Caco-2 (cell line): ENCODE results near the gene WNT3A. TPM values are rescaled to one million over a fixed set of nuclear protein-coding genes. Genes with fewer than 3 reads are reported as not detected.

Source experiments
- BruUV-seq: library from RNA; stranded (reverse); fragments of 400-500 nt; replicated peaks from 2 replicates; lab custom pipeline; 2021; lab: Mats Ljungman, UMichigan
- CTCF ChIA-PET: fragments of 300-600 bp; sonication (Branson Sonifier 250); formaldehyde crosslinking; loops from one replicate; lab custom pipeline; 2022; ENCODE audit warnings: antibody characterized with exemption; lab: Charles Lee
- POLR2A ChIA-PET: fragments of 300-600 bp; sonication (Branson Sonifier 250); formaldehyde crosslinking; loops from one replicate; lab custom pipeline; 2022; ENCODE audit warnings: antibody characterized with exemption; lab: Charles Lee
- DNase-seq, 2 experiments: peaks; one replicate each; pipeline versions ENCODE4 v3.0.0 to v3.0.0-alpha.2; 2020 to 2022
- H3K27me3 ChIP-seq: replicated peaks from 2 replicates; pipeline ENCODE4 v1.6.0; 2011; ENCODE audit warnings: low read length; ENCODE audit not compliant: control insufficient read depth, insufficient read depth
- H3K36me3 ChIP-seq: 2 replicates; pipeline ENCODE4 v1.5.1; 2011; ENCODE audit warnings: low read length; ENCODE audit not compliant: control insufficient read depth, insufficient read depth
- H3K4me1 ChIP-seq: fragments of 250-450 bp; sonication (Bioruptor Pico); 2 replicates; pipeline ENCODE4 v1.5.1; 2020; ENCODE audit warnings: mild to moderate bottlenecking
- H3K4me3 ChIP-seq: 2 replicates; pipeline ENCODE4 v1.5.1; 2011; ENCODE audit warnings: low read depth, mild to moderate bottlenecking, control low read depth, low read length
- H3K9me3 ChIP-seq: fragments of 250-450 bp; sonication (Bioruptor Pico); 2 replicates; pipeline ENCODE4 v1.5.1; 2020; ENCODE audit warnings: mild to moderate bottlenecking, moderate library complexity
- H3K27ac Mint-ChIP-seq: one replicate; pipeline ENCODE4 v1.8.0; 2022; ENCODE audit warnings: mixed read lengths; ENCODE audit not compliant: unreplicated experiment
- H3K27me3 Mint-ChIP-seq: one replicate; pipeline ENCODE4 v1.8.0; 2022; ENCODE audit warnings: mixed read lengths; ENCODE audit not compliant: insufficient read depth, unreplicated experiment
- H3K36me3 Mint-ChIP-seq: one replicate; pipeline ENCODE4 v1.8.0; 2022; ENCODE audit warnings: mild to moderate bottlenecking, mixed read lengths; ENCODE audit not compliant: insufficient read depth, unreplicated experiment
- H3K4me1 Mint-ChIP-seq: one replicate; pipeline ENCODE4 v1.8.0; 2022; ENCODE audit warnings: low read depth, mixed read lengths; ENCODE audit not compliant: unreplicated experiment
- H3K4me3 Mint-ChIP-seq: one replicate; pipeline ENCODE4 v1.8.0; 2022; ENCODE audit warnings: mild to moderate bottlenecking, moderate library complexity, mixed read lengths; ENCODE audit not compliant: unreplicated experiment
- H3K9me3 Mint-ChIP-seq: one replicate; pipeline ENCODE4 v1.8.0; 2022; ENCODE audit warnings: mixed read lengths; ENCODE audit not compliant: unreplicated experiment
- intact Hi-C: fragments of 100-400 bp; cut with micrococcal nuclease; formaldehyde crosslinking; loops from one replicate; pipeline ENCODE4 v1.10.0; 2022; ENCODE audit not compliant: unreplicated experiment
- total RNA-seq: library from RNA; stranded (reverse); gene quantifications from 2 replicates; pipeline ENCODE4 v1.2.3, GENCODE V29; 2022
- TF ChIP-seq, protein P1 (sequence below), 2 experiments: fragments of 200-600 bp in 1 of 2; IDR thresholded peaks; 1 replicate in 1 of 2; 2 replicates in 1 of 2; pipeline versions ENCODE4 v1.5.1 to v1.8.0; 2011 to 2022; ENCODE audit warnings: antibody characterized with exemption in 1 of 2, control low read depth in 1 of 2, inconsistent platforms in 1 of 2, low read depth in 1 of 2, low read length in 1 of 2, mild to moderate bottlenecking in 1 of 2, moderate library complexity in 1 of 2; ENCODE audit not compliant: insufficient read depth in 1 of 2, severe bottlenecking in 1 of 2, unreplicated experiment in 1 of 2

WNT3A gene
- total RNA-seq, 1 experiment from 2014 or later, result 0.09 TPM

GRCh38 chr1:228023294-228023639 lies 16.5 kb downstream of the WNT3A start:
- POLR2A ChIA-PET, result no interaction called here
- intact Hi-C loops, result no loop called here

DNA sequence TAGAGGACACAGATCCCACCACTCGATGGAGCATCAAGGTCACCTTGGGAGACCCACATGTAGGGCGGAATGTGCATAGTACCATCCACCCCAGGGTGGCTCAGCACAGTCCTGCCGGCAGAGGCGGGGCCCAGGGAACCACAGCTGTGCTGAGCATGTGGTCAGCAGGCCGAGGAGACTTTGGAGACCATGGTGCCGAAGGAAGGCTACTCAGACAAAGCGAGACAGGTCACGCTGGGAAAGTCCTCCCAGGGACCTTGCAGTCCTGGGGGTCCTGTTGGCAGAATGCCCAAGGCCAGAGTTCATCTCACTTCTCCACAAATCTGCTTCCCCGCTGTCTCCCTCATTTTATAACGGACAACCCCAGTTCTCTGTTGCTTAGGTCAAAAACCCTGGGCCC lies 22.5 kb downstream of the WNT3A start:
- Mint-ChIP-seq H3K4me3 (no peak overlapping the region), H3K9me3 (peaks cover 17% of the 10 kb centered on the region), H3K27me3 (peaks cover 2% of the 10 kb centered on the region), H3K36me3 (no peaks in the 10 kb centered on the region), H3K4me1 (no peaks in the 10 kb centered on the region), H3K27ac (no peak overlapping the region)
- intact Hi-C loops, result no loop called here
- H3K36me3 ChIP-seq, result no peaks in the 10 kb centered on the region
- no peak overlapping the region for H3K4me3 ChIP-seq
- H3K27me3 ChIP-seq, result no peaks in the 10 kb centered on the region
- H3K9me3 ChIP-seq, result peaks cover 12% of the 10 kb centered on the region; the same call in 1 of the 2 replicates
- ChIA-PET POLR2A (no interaction called here), CTCF (interaction anchor here (0.6 kb wide), 1 partner anchor 1474 kb away, joined by 3 read pairs; no protein-coding TSS in a partner anchor)
- H3K4me1 ChIP-seq, result no peaks in the 10 kb centered on the region
- TF ChIP-seq, protein P1, sequence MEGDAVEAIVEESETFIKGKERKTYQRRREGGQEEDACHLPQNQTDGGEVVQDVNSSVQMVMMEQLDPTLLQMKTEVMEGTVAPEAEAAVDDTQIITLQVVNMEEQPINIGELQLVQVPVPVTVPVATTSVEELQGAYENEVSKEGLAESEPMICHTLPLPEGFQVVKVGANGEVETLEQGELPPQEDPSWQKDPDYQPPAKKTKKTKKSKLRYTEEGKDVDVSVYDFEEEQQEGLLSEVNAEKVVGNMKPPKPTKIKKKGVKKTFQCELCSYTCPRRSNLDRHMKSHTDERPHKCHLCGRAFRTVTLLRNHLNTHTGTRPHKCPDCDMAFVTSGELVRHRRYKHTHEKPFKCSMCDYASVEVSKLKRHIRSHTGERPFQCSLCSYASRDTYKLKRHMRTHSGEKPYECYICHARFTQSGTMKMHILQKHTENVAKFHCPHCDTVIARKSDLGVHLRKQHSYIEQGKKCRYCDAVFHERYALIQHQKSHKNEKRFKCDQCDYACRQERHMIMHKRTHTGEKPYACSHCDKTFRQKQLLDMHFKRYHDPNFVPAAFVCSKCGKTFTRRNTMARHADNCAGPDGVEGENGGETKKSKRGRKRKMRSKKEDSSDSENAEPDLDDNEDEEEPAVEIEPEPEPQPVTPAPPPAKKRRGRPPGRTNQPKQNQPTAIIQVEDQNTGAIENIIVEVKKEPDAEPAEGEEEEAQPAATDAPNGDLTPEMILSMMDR (IDR thresholded peaks at IDR 0.05; ENCODE audit: insufficient read depth in 1 of 2, low read depth in 1 of 2, low read length in 1 of 2, severe bottlenecking in 1 of 2, unreplicated experiment in 1 of 2), result no peak
- no TSS peak for BruUV-seq
- peak in 1 of 2 experiments; percentile 23 for DNase-seq

More at GRCh38 chr1:228023294-228023639, 16.5 kb downstream of the WNT3A start:
- H3K4me3 ChIP-seq, result no peak overlapping the region
- BruUV-seq, result no TSS peak
- H3K27me3 Mint-ChIP-seq, result peaks cover 6% of the 10 kb centered on the region
- H3K9me3 ChIP-seq, result 0 out of 2 replicates have a peak, but pooled peaks cover 5% of the 10 kb centered on the region
- H3K4me3 Mint-ChIP-seq, result no peak overlapping the region
- H3K4me1 Mint-ChIP-seq, result no peaks in the 10 kb centered on the region
- H3K27ac Mint-ChIP-seq, result no peak overlapping the region
- CTCF ChIA-PET, result no interaction called here
- H3K27me3 ChIP-seq, result no peaks in the 10 kb centered on the region
- TF ChIP-seq, protein P1 (IDR thresholded peaks at IDR 0.05; ENCODE audit: insufficient read depth in 1 of 2, low read depth in 1 of 2, low read length in 1 of 2, severe bottlenecking in 1 of 2, unreplicated experiment in 1 of 2), result no peak
- no peaks in the 10 kb centered on the region for H3K9me3 Mint-ChIP-seq
- 0 out of 2 replicates have a peak, but pooled peaks cover 3% of the 10 kb centered on the region for H3K4me1 ChIP-seq
- no peaks in the 10 kb centered on the region for H3K36me3 Mint-ChIP-seq
- no peaks in the 10 kb centered on the region for H3K36me3 ChIP-seq
- DNase-seq, result no peak

DNA sequence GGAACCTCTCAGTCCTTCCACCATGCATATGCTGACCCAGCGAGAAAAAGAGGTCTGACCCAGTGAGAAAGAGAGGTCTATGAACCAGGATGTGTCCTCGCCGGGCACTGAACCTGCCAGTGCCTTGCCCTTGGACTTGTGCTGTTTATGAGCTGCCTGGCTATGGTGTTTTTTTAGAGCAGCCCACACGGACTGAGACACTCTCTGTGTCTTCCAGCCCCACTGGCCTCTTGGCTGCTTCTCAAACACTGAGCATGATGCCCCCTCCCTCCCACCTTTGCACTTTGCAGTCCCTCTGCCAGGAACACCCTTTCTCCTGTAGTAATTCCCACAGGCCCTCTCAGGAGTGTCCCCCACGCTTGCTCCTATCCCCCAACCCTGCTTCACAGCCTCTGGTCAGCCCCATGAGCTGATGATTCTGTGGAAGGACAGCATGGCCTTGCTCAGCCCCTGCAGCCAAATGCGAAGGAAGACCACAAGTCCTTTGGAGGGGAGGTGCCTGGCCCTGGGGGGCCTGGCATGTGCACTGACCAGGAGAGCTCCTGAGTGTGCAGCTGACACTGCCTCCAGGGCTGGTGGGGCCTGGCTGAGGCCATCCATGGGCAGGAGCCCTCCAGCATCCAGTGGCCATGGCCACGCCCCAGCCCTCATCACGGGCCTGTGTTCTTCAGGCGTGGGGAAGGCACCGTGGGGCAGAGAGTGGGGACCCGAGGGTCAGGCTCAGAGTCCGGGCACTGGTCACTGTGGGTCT lies 23.8 kb downstream of the WNT3A start:
- H3K27me3 ChIP-seq, result no peaks in the 10 kb centered on the region
- no peaks in the 10 kb centered on the region for H3K4me1 ChIP-seq
- ChIA-PET POLR2A (no interaction called here), CTCF (no interaction called here)
- no peaks in the 10 kb centered on the region for H3K36me3 Mint-ChIP-seq
- no TSS peak for BruUV-seq
- no peaks in the 10 kb centered on the region for H3K27me3 Mint-ChIP-seq
- TF ChIP-seq, protein P1 (IDR thresholded peaks at IDR 0.05; ENCODE audit: insufficient read depth in 1 of 2, low read depth in 1 of 2, low read length in 1 of 2, severe bottlenecking in 1 of 2, unreplicated experiment in 1 of 2), result no peak
- peaks cover 7% of the 10 kb centered on the region; the same call in 1 of the 2 replicates for H3K9me3 ChIP-seq
- no peak overlapping the region for H3K4me3 ChIP-seq
- intact Hi-C loops, result no loop called here
- no peaks in the 10 kb centered on the region for H3K36me3 ChIP-seq
- H3K4me3 Mint-ChIP-seq, result no peak overlapping the region
- DNase-seq, result peak in 1 of 2 experiments; percentile 20
- no peaks in the 10 kb centered on the region for H3K4me1 Mint-ChIP-seq
- H3K9me3 Mint-ChIP-seq, result peaks cover 17% of the 10 kb centered on the region
- H3K27ac Mint-ChIP-seq, result no peak overlapping the region
